Astrocyte (in vitro differentiated cells and primary cell): Measurements from ENCODE around the gene FCER2.

Experiments
- EZH2 ChIP-seq: IDR thresholded peaks from 2 replicates; pipeline ENCODE4 v1.6.1; 2012; ENCODE audit warnings: mild to moderate bottlenecking, low read length, inconsistent platforms; ENCODE audit not compliant: insufficient read depth
- TF ChIP-seq, protein P1 (sequence below): IDR thresholded peaks from 2 replicates; pipeline ENCODE4 v1.5.1; 2011; ENCODE audit warnings: low read depth, mild to moderate bottlenecking, inconsistent platforms, low read length, moderate library complexity; ENCODE audit not compliant: insufficient read depth

- TF ChIP-seq, protein P1, sequence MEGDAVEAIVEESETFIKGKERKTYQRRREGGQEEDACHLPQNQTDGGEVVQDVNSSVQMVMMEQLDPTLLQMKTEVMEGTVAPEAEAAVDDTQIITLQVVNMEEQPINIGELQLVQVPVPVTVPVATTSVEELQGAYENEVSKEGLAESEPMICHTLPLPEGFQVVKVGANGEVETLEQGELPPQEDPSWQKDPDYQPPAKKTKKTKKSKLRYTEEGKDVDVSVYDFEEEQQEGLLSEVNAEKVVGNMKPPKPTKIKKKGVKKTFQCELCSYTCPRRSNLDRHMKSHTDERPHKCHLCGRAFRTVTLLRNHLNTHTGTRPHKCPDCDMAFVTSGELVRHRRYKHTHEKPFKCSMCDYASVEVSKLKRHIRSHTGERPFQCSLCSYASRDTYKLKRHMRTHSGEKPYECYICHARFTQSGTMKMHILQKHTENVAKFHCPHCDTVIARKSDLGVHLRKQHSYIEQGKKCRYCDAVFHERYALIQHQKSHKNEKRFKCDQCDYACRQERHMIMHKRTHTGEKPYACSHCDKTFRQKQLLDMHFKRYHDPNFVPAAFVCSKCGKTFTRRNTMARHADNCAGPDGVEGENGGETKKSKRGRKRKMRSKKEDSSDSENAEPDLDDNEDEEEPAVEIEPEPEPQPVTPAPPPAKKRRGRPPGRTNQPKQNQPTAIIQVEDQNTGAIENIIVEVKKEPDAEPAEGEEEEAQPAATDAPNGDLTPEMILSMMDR: no peak
- no peak for TF ChIP-seq EZH2
These were observed 3.3 kb downstream of the FCER2 start for GRCh38 chr19:7698583-7698982.
